Activated gamma-delta T cell treated with Interleukin-2 at 50 U/mL for 16 hours (primary cell): ENCODE results near the gene CTSS.

ENCODE experiments used
- DNase-seq: peaks from one replicate; pipeline ENCODE4 v3.0.0-alpha.2; 2020

Gene CTSS

DNA sequence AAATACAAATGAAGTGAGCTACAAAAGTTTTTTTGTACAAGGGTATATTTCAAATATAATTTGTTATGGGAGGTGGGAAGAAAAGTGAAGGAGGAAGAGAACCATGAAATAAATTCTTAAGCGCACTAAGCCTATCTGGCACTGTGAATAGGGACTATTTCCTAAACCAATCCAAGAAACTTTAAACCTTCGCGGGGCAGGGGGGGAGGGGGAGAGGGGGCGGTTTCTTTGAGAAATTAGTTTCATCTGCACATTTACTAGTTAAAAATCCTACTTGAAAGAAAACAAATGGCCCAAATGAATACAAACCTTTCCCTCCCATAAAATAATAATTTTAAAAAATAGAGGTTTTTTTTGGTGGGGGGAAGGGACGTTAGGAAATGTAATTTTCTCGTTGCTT, 69.0 kb downstream of the CTSS start:
- DNase-seq = no peak

- no peak for DNase-seq
Observed at GRCh38 chr1:150696162-150696561, 69.4 kb downstream of the CTSS start.

- DNase-seq = no peak
Observed at GRCh38 chr1:150695561-150695960, 70.0 kb downstream of the CTSS start.

GRCh38 chr1:150692720-150693119, 72.9 kb downstream of the CTSS start:
- DNase-seq = no peak

GRCh38 chr1:150688763-150689162, 76.8 kb downstream of the CTSS start:
- no peak for DNase-seq

GRCh38 chr1:150686275-150686674, 79.3 kb downstream of the CTSS start:
- no peak for DNase-seq

- peak; percentile 4 for DNase-seq
Observed at GRCh38 chr1:150683914-150684313, 81.7 kb downstream of the CTSS start.
